H1 (cell line): ENCODE results near the gene SPTB. TPM values are rescaled to one million over a fixed set of nuclear protein-coding genes. Genes with fewer than 3 reads are reported as not detected.

ENCODE experiments used
- CTCF ChIA-PET: fragments of 300-600 bp; sonication (Branson Sonifier 250); formaldehyde crosslinking; loops from one replicate; lab custom pipeline; 2021; ENCODE audit not compliant: partially characterized antibody; lab: Charles Lee
- POLR2A ChIA-PET: fragments of 300-600 bp; sonication (Branson Sonifier 250); formaldehyde crosslinking; loops from one replicate; lab custom pipeline; 2021; ENCODE audit warnings: inconsistent platforms; ENCODE audit not compliant: partially characterized antibody; lab: Charles Lee
- DNase-seq, 2 experiments: peaks; one replicate each; pipeline versions ENCODE4 v3.0.0 to v3.0.0-alpha.2; 2010 to 2022; ENCODE audit warnings: low spot score in 2 of 2, low read depth in 1 of 2, mixed read lengths in 1 of 2
- FAIRE-seq: peaks from 2 replicates; lab custom pipeline; 2011; peaks lifted over from hg19 to GRCh38; lab: Jason Lieb, UNC
- H2AFZ ChIP-seq: 2 replicates; pipeline ENCODE4 v1.8.1; 2012; ENCODE audit warnings: low read length, inconsistent platforms
- H2AK5ac ChIP-seq: 2 replicates; pipeline ENCODE4 v1.6.1; 2013; ENCODE audit warnings: low read depth, low read length
- H2BK120ac ChIP-seq: replicated peaks from 2 replicates; pipeline ENCODE3; 2013; ENCODE audit warnings: low read depth, low read length, inconsistent platforms
- H2BK12ac ChIP-seq: 2 replicates; pipeline ENCODE4 v1.6.1; 2013; ENCODE audit warnings: low read depth, low read length
- H2BK15ac ChIP-seq: 2 replicates; pipeline ENCODE4 v1.6.1; 2013; ENCODE audit warnings: low read length
- H2BK20ac ChIP-seq: 2 replicates; pipeline ENCODE4 v1.6.1; 2013; ENCODE audit warnings: low read length
- H2BK5ac ChIP-seq: 2 replicates; pipeline ENCODE4 v1.6.1; 2013; ENCODE audit warnings: low read depth, low read length
- H3K14ac ChIP-seq: 2 replicates; pipeline ENCODE4 v1.6.1; 2013; ENCODE audit warnings: inconsistent platforms; ENCODE audit not compliant: insufficient read length
- H3K18ac ChIP-seq: 2 replicates; pipeline ENCODE4 v1.6.1; 2013; ENCODE audit warnings: low read length; ENCODE audit errors: extremely low read depth
- H3K23ac ChIP-seq: 2 replicates; pipeline ENCODE4 v1.6.1; 2013; ENCODE audit warnings: inconsistent platforms; ENCODE audit not compliant: insufficient read length
- H3K23me2 ChIP-seq: 2 replicates; pipeline ENCODE4 v1.6.1; 2013; ENCODE audit warnings: low read depth, low read length
- H3K27ac ChIP-seq: 2 replicates; pipeline ENCODE4 v1.6.1; 2011; ENCODE audit warnings: low read depth, low read length, inconsistent platforms
- H3K27me3 ChIP-seq, 4 experiments: replicated peaks in 1 of 4; 1 replicate in 1 of 4; 2 replicates in 3 of 4; pipeline versions ENCODE4 v1.6.1 to v1.8.1; 2011 to 2013; ENCODE audit warnings: low read length in 3 of 4, mild to moderate bottlenecking in 3 of 4, inconsistent platforms in 2 of 4, mixed read lengths in 2 of 4, moderate library complexity in 1 of 4; ENCODE audit not compliant: control insufficient read depth in 3 of 4, insufficient read depth in 3 of 4; ENCODE audit errors: extremely low read depth in 1 of 4
- H3K36me3 ChIP-seq, 4 experiments: 2 replicates each; pipeline versions ENCODE4 v1.6.1 to v1.8.1; 2011 to 2013; ENCODE audit warnings: mild to moderate bottlenecking in 4 of 4, low read length in 3 of 4, moderate library complexity in 2 of 4, control low read depth in 1 of 4, inconsistent platforms in 1 of 4; ENCODE audit not compliant: insufficient read depth in 4 of 4, control insufficient read depth in 2 of 4
- H3K4ac ChIP-seq: replicated peaks from 2 replicates; pipeline ENCODE3; 2013; ENCODE audit warnings: low read length, low read depth, mixed read lengths, inconsistent platforms; ENCODE audit not compliant: insufficient read length
- H3K4me1 ChIP-seq, 4 experiments: replicated peaks in 1 of 4; 1 replicate in 1 of 4; 2 replicates in 3 of 4; pipeline versions ENCODE4 v1.6.1 to v1.8.1; 2011 to 2013; ENCODE audit warnings: low read length in 3 of 4, inconsistent platforms in 2 of 4, mixed read lengths in 1 of 4; ENCODE audit not compliant: insufficient read depth in 4 of 4, control insufficient read depth in 3 of 4
- H3K4me2 ChIP-seq, 2 experiments: 2 replicates each; pipeline versions ENCODE4 v1.6.1 to v1.8.1; 2011 to 2013; ENCODE audit warnings: low read depth in 2 of 2, low read length in 2 of 2, control low read depth in 1 of 2, inconsistent platforms in 1 of 2, mild to moderate bottlenecking in 1 of 2; ENCODE audit not compliant: insufficient read depth in 1 of 2
- H3K4me3 ChIP-seq, 4 experiments: fragments of 200-600, 300-600 bp in 1 of 4; sonication (generic), shearing (Covaris generic), sonication (Bioruptor Twin) in 1 of 4; 2 replicates each; pipeline versions ENCODE4 v1.5.1 to v1.8.1; 2011 to 2016; ENCODE audit warnings: low read length in 4 of 4, low read depth in 3 of 4, control low read depth in 2 of 4, inconsistent platforms in 2 of 4, mild to moderate bottlenecking in 2 of 4, mixed read lengths in 1 of 4, moderate library complexity in 1 of 4; ENCODE audit not compliant: insufficient read depth in 2 of 4; ENCODE audit errors: extremely low read depth in 1 of 4
- H3K56ac ChIP-seq: replicated peaks from 2 replicates; pipeline ENCODE3; 2013; ENCODE audit warnings: low read depth, mild to moderate bottlenecking, mixed read lengths, low read length, inconsistent platforms; ENCODE audit not compliant: insufficient read length
- H3K79me1 ChIP-seq: 2 replicates; pipeline ENCODE4 v1.6.1; 2013; ENCODE audit warnings: low read depth, low read length, control low read depth
- H3K79me2 ChIP-seq, 2 experiments: 2 replicates each; pipeline versions ENCODE4 v1.6.1 to v1.8.1; 2012 to 2013; ENCODE audit warnings: low read length in 2 of 2, mild to moderate bottlenecking in 2 of 2, inconsistent platforms in 1 of 2; ENCODE audit not compliant: insufficient read depth in 2 of 2, control insufficient read depth in 1 of 2
- H3K9ac ChIP-seq, 4 experiments: replicated peaks in 1 of 4; 1 replicate in 1 of 4; 2 replicates in 3 of 4; pipeline versions ENCODE4 v1.6.1 to v1.8.1; 2011 to 2013; ENCODE audit warnings: low read depth in 3 of 4, low read length in 3 of 4, control low read depth in 2 of 4, mild to moderate bottlenecking in 2 of 4, moderate library complexity in 2 of 4, inconsistent platforms in 1 of 4; ENCODE audit errors: extremely low read depth in 1 of 4
- H3K9me3 ChIP-seq, 2 experiments: 2 replicates each; pipeline versions ENCODE4 v1.6.1 to v1.8.1; 2012 to 2013; ENCODE audit warnings: mild to moderate bottlenecking in 2 of 2, moderate library complexity in 2 of 2, control low read depth in 1 of 2, inconsistent platforms in 1 of 2, low read depth in 1 of 2, low read length in 1 of 2, mixed read lengths in 1 of 2; ENCODE audit not compliant: insufficient read depth in 2 of 2
- H4K20me1 ChIP-seq, 2 experiments: replicated peaks in 1 of 2; 2 replicates each; pipeline versions ENCODE3 to v1.8.1; 2011 to 2013; ENCODE audit warnings: inconsistent platforms in 2 of 2, low read length in 2 of 2, mild to moderate bottlenecking in 1 of 2; ENCODE audit not compliant: insufficient read depth in 2 of 2, control insufficient read depth in 1 of 2
- H4K5ac ChIP-seq: 2 replicates; pipeline ENCODE4 v1.6.1; 2013; ENCODE audit warnings: low read length, low read depth, mixed read lengths, inconsistent platforms; ENCODE audit not compliant: insufficient read length
- H4K8ac ChIP-seq: 2 replicates; pipeline ENCODE4 v1.8.0; 2013; ENCODE audit warnings: mild to moderate bottlenecking, moderate library complexity, low read length, inconsistent platforms; ENCODE audit not compliant: insufficient read depth; ENCODE audit errors: extremely low read depth
- H4K91ac ChIP-seq: replicated peaks from 2 replicates; pipeline ENCODE3; 2013; ENCODE audit warnings: low read length, mixed read lengths, inconsistent platforms; ENCODE audit not compliant: insufficient read length
- YY1 ChIP-seq: IDR thresholded peaks from 2 replicates; pipeline ENCODE4 v1.6.1; 2011; ENCODE audit warnings: low read depth, mild to moderate bottlenecking, low read length
- WGBS, 2 experiments: shearing (Covaris generic) in 1 of 2; methylation state at CpG; one replicate each; pipeline versions ENCODE4 v1.1.6 to v1.1.7; 2013 to 2015; ENCODE audit warnings: low lambda C conversion rate in 2 of 2, mixed read lengths in 2 of 2, inconsistent platforms in 1 of 2, low coverage in 1 of 2, missing lambda C conversion rate in 1 of 2; ENCODE audit not compliant: insufficient replicate concordance in 2 of 2, insufficient coverage in 1 of 2, insufficient read length in 1 of 2; ENCODE audit errors: extremely low coverage in 1 of 2, missing lambda C conversion rate in 1 of 2; 5-methylcytosine and 5-hydroxymethylcytosine counted together
- polyA plus RNA-seq, 7 experiments: library from polyadenylated mRNA; depleted of rRNA in 3 of 7; stranded (reverse) in 5 of 7; unstranded in 2 of 7; fragments of >200 nt in 5 of 7; fragments of 200-250 nt in 2 of 7; gene quantifications; 1 replicate in 5 of 7; 2 replicates in 1 of 7; 4 replicates in 1 of 7; pipeline versions ENCODE4 v1.2.1 to v1.2.3, GENCODE V29; 2011 to 2013; ENCODE audit warnings: missing spikeins in 2 of 7, mixed read lengths in 2 of 7
- total RNA-seq: library from RNA; stranded (reverse); fragmentation: NEBNext Ultra II Directional; extraction: Animal tissue kit (Norgen Biotek cat#: 25700); gene quantifications from 2 replicates; pipeline ENCODE4 v1.2.1, GENCODE V29; 2021
- TF ChIP-seq, protein P1 (sequence below): IDR thresholded peaks from 2 replicates; pipeline ENCODE4 v1.6.1; 2012; ENCODE audit warnings: inconsistent platforms
- TF ChIP-seq, protein P2 (sequence below): IDR thresholded peaks from 2 replicates; pipeline ENCODE4 v1.6.1; 2012; ENCODE audit warnings: inconsistent platforms

SPTB gene
- total and polyA plus RNA-seq, 2 of the 8 experiments (the other 6 are each of a cell fraction or from before 2014, with no cell fraction given): 0.30 to 2.4 TPM

DNA sequence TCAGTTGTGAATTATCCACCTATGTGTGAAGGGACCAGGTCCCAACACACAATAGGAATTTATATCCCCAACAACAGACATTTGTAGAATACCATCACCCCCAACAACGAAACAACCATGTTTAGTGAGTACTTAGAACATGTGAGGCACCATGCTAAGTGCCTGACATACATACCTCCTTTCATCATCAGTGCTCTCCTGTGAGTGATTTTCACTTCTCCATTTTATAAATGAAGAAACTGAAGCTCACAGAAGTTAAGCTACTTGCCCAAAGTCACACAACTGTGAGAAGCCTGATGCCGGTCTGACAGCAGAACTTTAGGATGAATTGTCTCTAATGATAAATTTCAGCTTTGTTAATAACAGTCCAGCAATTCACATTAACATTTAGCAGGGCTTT lies 35.4 kb downstream of the SPTB start:
- no peak overlapping the region for H2BK12ac ChIP-seq
- no peaks in the 10 kb centered on the region for H3K79me1 ChIP-seq
- no peak overlapping the region for H2AK5ac ChIP-seq
- ChIA-PET CTCF (interaction anchor here (0.8 to 5.3 kb wide), 10 partner anchors 9 to 109 kb away, joined by 3 to 39 read pairs (median 4); no protein-coding TSS in a partner anchor), POLR2A (interaction anchor here (0.9 to 1.2 kb wide), 3 partner anchors 9 to 14 kb away, joined by 3 to 4 read pairs (median 3); no protein-coding TSS in a partner anchor)
- H3K9me3 ChIP-seq: no peaks in the 10 kb centered on the region
- no peak overlapping the region for H4K8ac ChIP-seq
- no peak overlapping the region for H4K91ac ChIP-seq
- no peak overlapping the region for H4K5ac ChIP-seq
- no peaks in the 10 kb centered on the region for H3K23me2 ChIP-seq
- no peak overlapping the region for H3K4ac ChIP-seq
- H3K79me2 ChIP-seq: no peaks in the 10 kb centered on the region
- H3K27ac ChIP-seq: no peak overlapping the region
- no peak overlapping the region for H2BK15ac ChIP-seq
- H3K27me3 ChIP-seq: no peaks in the 10 kb centered on the region
- H3K4me2 ChIP-seq: no peak overlapping the region
- no peak overlapping the region for H2AFZ ChIP-seq
- H4K20me1 ChIP-seq: no peaks in the 10 kb centered on the region
- no peak for FAIRE-seq
- peaks cover 3 to 15% (median 6%) of the 10 kb centered on the region in 4 experiments; a peak in 4 of 7 replicates for H3K4me1 ChIP-seq
- H3K36me3 ChIP-seq: no peaks in the 10 kb centered on the region
- H3K9ac ChIP-seq: no peak overlapping the region
- no peak overlapping the region for H2BK120ac ChIP-seq
- no peak overlapping the region for H2BK5ac ChIP-seq
- no peak overlapping the region for H3K23ac ChIP-seq
- H2BK20ac ChIP-seq: no peak overlapping the region
- H3K4me3 ChIP-seq: no peak overlapping the region
- no peak overlapping the region for H3K18ac ChIP-seq
- WGBS, 2 experiments: 89% methylated on average over 2 of the region's 2 CpGs; no CpG with 5 or more reads in 1 of the 2 experiments
- no peak for DNase-seq
- H3K56ac ChIP-seq: no peak overlapping the region
- no peak overlapping the region for H3K14ac ChIP-seq
- TF ChIP-seq, protein P1, sequence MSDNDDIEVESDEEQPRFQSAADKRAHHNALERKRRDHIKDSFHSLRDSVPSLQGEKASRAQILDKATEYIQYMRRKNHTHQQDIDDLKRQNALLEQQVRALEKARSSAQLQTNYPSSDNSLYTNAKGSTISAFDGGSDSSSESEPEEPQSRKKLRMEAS: no peak
- TF ChIP-seq, protein P2, sequence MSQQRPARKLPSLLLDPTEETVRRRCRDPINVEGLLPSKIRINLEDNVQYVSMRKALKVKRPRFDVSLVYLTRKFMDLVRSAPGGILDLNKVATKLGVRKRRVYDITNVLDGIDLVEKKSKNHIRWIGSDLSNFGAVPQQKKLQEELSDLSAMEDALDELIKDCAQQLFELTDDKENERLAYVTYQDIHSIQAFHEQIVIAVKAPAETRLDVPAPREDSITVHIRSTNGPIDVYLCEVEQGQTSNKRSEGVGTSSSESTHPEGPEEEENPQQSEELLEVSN: no peak
- no peak for TF ChIP-seq YY1
- TF ChIP-seq, all 59 proteins: peak for 0
